SH-SY5Y (cell line): ENCODE data around the gene BLOC1S1.

Experiments
- GATA2 ChIP-seq: IDR thresholded peaks from 2 replicates; pipeline ENCODE4 v1.6.1; 2011; ENCODE audit warnings: mild to moderate bottlenecking, low read depth, low read length
- GATA3 ChIP-seq: IDR thresholded peaks from 2 replicates; pipeline ENCODE4 v1.6.1; 2011; ENCODE audit warnings: low read depth, mild to moderate bottlenecking, low read length, moderate library complexity

- TF ChIP-seq GATA3 = no peak
- no peak for TF ChIP-seq GATA2
These were observed 41.9 kb downstream of the BLOC1S1 start for GRCh38 chr12:55757701-55758100.
